Ovary (tissue), 9 donors: ENCODE results near the gene PACS2. TPM values are rescaled to one million over a fixed set of nuclear protein-coding genes. Genes with fewer than 3 reads are reported as not detected.

Experiments used
- DNase-seq, 5 donors: peaks; one replicate each; pipeline ENCODE4 v3.0.0-alpha.2; 2019 to 2020
- H3K27ac ChIP-seq, 2 donors: fragments of 200-600 bp; one replicate each; pipeline versions ENCODE4 v1.5.1 to v1.8.0; 2019 to 2022
- H3K27me3 ChIP-seq: fragments of 200-600 bp; one replicate; pipeline ENCODE4 v1.8.0; 2022
- H3K36me3 ChIP-seq: fragments of 200-600 bp; sonication (generic); one replicate; pipeline ENCODE4 v1.5.1; 2019
- H3K4me1 ChIP-seq: one replicate; pipeline ENCODE4 v1.8.1; 2013; ENCODE audit warnings: mild to moderate bottlenecking, moderate library complexity; ENCODE audit not compliant: insufficient read depth
- H3K4me3 ChIP-seq: fragments of 200-600 bp; sonication (generic); one replicate; pipeline ENCODE4 v1.5.1; 2017
- H3K9me3 ChIP-seq, 2 donors: fragments of 200-600 bp in 1 of 2; sonication (generic) in 1 of 2; one replicate each; pipeline versions ENCODE4 v1.5.1 to v1.8.1; 2013 to 2019; ENCODE audit warnings: mild to moderate bottlenecking in 1 of 2, moderate library complexity in 1 of 2
- CTCF ChIP-seq, 3 donors: fragments of 450-650 bp in 2 of 3; fragments of 200-600 bp in 1 of 3; IDR thresholded peaks; one replicate each; pipeline versions ENCODE4 v1.5.1 to v1.8.0; 2016 to 2022; ENCODE audit warnings: antibody characterized with exemption in 3 of 3, mild to moderate bottlenecking in 1 of 3
- EP300 ChIP-seq: sonication (generic); formaldehyde crosslinking; IDR thresholded peaks from one replicate; pipeline ENCODE4 v1.6.1; 2017; ENCODE audit warnings: antibody characterized with exemption
- POLR2A ChIP-seq: fragments of 450-650 bp; IDR thresholded peaks from one replicate; pipeline ENCODE4 v1.6.1; 2017; ENCODE audit warnings: antibody characterized with exemption, mild to moderate bottlenecking, moderate library complexity
- WGBS, 3 donors: extraction: QIAGEN DNeasy Blood & Tissue Kit in 1 of 3; methylation state at CpG; one replicate each; pipeline versions ENCODE4 v1.1.5 to v1.1.7; 2013 to 2017; 5-methylcytosine and 5-hydroxymethylcytosine counted together
- intact Hi-C, 4 donors: fragments of 100-400 bp; cut with DNase I; formaldehyde crosslinking; loops; one replicate each; pipeline versions ENCODE4 v1.11.0 to v1.15.1; 2022 to 2023
- polyA plus RNA-seq, 2 donors: library from polyadenylated mRNA; stranded (reverse); fragments of 200-250 nt in 1 of 2; fragments of 350-450 nt in 1 of 2; fragmentation: Illumina TruSeq in 1 of 2; extraction: RNeasy Lipid Tissue Mini Kit (QIAGEN cat#74804) in 1 of 2; gene quantifications; one replicate each; pipeline ENCODE4 v1.2.3, GENCODE V29; 2013 to 2014
- total RNA-seq, 7 donors: library from RNA; depleted of rRNA in 2 of 7; stranded (reverse); fragments of >200 nt in 2 of 7; fragmentation: NEBNext Ultra II Directional in 3 of 7; extraction: Animal tissue kit (Norgen Biotek cat#: 25700) in 3 of 7; gene quantifications; one replicate each; pipeline versions ENCODE4 v1.1.0 to v1.2.4, GENCODE V29; 2016 to 2023
- donor health status: DM: no; HTN: no; CAD: no; lungs with moderate emphysema.
- donor health status: DM: no; HTN: no; CAD: no.
- donor health status: Bipolar disorder and iron deficiency.
- donor health status: DM: yes; HTN: yes; CAD: no.
- donor health status: DM: no; HTN: no; CAD: no.
- donor health status: DM: yes; HTN: yes; CAD: no.

PACS2 gene
- total and polyA plus RNA-seq, 9 donors: 21.2 to 91.9 (median 60.6) TPM

- 87 to 95% (median 88%) methylated on average over 13 to 27 of the region's 27 CpGs for WGBS, 3 donors
These were observed 40.6 kb downstream of the PACS2 start for GRCh38 chr14:105355049-105355575.

GRCh38 chr14:105355850-105356604 lies 41.5 kb downstream of the PACS2 start:
- TF ChIP-seq CTCF (IDR thresholded peaks at IDR 0.05): no peak
- no peak for TF ChIP-seq EP300
- TF ChIP-seq POLR2A: no peak
- intact Hi-C loops: loop anchor here in 1 of 4 donors (2.0 kb wide), 1 partner anchor 155 kb away; no protein-coding TSS in a partner anchor
- WGBS, 3 donors: 90% methylated on average over 22 of the region's 22 CpGs
- peak in 1 of 5 donors; percentile 11 for DNase-seq
- no peak overlapping the region for H3K4me3 ChIP-seq
- H3K36me3 ChIP-seq: no peaks in the 10 kb centered on the region
- no peaks in the 10 kb centered on the region for H3K27me3 ChIP-seq
- no peaks in the 10 kb centered on the region for H3K4me1 ChIP-seq
- no peaks in the 10 kb centered on the region for H3K9me3 ChIP-seq
- no peak overlapping the region for H3K27ac ChIP-seq

More at GRCh38 chr14:105355049-105355575, 40.6 kb downstream of the PACS2 start:
- TF ChIP-seq EP300 (no peak), CTCF (IDR thresholded peaks at IDR 0.05) (no peak), POLR2A (no peak)
- Histone ChIP-seq H3K9me3 (no peaks in the 10 kb centered on the region), H3K27ac (no peak overlapping the region), H3K27me3 (no peaks in the 10 kb centered on the region), H3K4me3 (no peak overlapping the region), H3K36me3 (no peaks in the 10 kb centered on the region), H3K4me1 (no peaks in the 10 kb centered on the region)
- intact Hi-C loops: loop anchor here in 1 of 4 donors (2.0 kb wide), 1 partner anchor 154 kb away; no protein-coding TSS in a partner anchor
- no peak for DNase-seq

GRCh38 chr14:105356927-105357326 lies 42.4 kb downstream of the PACS2 start:
- Histone ChIP-seq H3K36me3 (no peaks in the 10 kb centered on the region), H3K9me3 (no peaks in the 10 kb centered on the region), H3K27ac (no peak overlapping the region), H3K27me3 (no peaks in the 10 kb centered on the region), H3K4me3 (no peak overlapping the region), H3K4me1 (no peaks in the 10 kb centered on the region)
- DNase-seq: no peak
- TF ChIP-seq CTCF (IDR thresholded peaks at IDR 0.05): no peak
- no peak for TF ChIP-seq EP300
- TF ChIP-seq POLR2A: no peak
- intact Hi-C loops: no loop called here
- 72 to 87% (median 83%) methylated on average over 9 of the region's 9 CpGs for WGBS, 3 donors

DNA sequence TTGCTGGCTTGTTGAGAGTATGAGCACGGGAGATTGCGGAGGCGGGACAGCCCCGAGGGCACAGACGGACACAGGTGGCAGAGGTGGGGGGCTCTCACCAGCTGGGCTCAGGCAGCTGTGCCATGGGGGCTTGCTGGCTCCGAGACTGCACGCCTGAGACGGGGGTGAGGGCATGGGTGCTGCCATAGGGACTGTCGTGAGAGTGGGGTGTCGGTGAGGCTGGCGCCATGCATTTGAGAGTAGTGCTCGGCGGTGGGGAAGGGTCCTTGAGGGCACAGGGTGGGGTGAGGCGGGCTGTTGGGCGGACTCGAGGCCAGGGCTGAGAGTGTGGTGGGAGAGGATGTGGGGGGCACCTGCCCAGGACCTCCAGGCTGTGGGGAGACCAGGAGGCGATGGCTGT lies 43.1 kb downstream of the PACS2 start:
- Histone ChIP-seq H3K36me3 (no peaks in the 10 kb centered on the region), H3K4me3 (no peak overlapping the region), H3K4me1 (no peaks in the 10 kb centered on the region), H3K27me3 (no peaks in the 10 kb centered on the region), H3K27ac (no peak overlapping the region), H3K9me3 (no peaks in the 10 kb centered on the region)
- TF ChIP-seq EP300 (no peak), CTCF (IDR thresholded peaks at IDR 0.05) (no peak), POLR2A (no peak)
- DNase-seq: no peak
- 90 to 95% (median 93%) methylated on average over 17 of the region's 17 CpGs for WGBS, 3 donors
- intact Hi-C loops: no loop called here
